ENCODE measurements around the gene ATP11B. TPM values are rescaled to one million over a fixed set of nuclear protein-coding genes. Genes with fewer than 3 reads are reported as not detected.

ATP11B gene
- polyA plus RNA-seq, 5 donors: 35.4 to 66.6 (median 62.4) TPM

DNA sequence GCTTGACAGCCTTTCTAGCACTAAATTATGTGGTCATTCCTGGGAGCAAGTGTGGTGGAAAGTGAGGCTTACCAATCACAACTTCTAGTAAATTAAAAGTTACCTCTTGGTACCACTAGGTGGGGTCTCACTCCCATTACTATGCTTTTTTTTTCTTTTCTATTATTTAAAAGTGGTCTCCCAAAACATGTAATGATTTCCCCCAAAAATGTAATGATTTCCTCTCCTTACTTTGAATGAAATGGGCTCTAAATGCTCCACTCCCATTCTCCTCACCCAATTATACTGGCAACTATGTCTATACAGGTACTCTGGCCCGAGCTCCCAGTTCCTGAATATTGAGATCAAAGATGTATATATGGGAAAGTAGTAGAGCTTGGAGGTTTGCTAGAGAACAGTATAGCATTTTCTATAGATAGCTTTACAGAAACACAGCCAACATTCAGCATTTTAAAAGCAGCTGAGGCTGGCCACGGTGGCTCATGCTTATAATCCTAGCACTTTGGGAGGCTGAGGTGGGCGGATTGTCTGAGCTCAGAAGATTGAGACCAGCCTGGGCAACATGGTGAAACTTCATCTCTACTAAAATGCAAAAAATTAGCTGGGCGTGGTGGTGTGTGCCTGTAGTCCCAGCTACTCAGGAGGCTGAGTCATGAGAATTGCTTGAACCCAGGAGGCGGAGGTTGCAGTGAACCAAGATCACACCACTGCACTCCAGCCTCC lies 116.2 kb downstream of the ATP11B start:
- no peak for DNase-seq

DNA sequence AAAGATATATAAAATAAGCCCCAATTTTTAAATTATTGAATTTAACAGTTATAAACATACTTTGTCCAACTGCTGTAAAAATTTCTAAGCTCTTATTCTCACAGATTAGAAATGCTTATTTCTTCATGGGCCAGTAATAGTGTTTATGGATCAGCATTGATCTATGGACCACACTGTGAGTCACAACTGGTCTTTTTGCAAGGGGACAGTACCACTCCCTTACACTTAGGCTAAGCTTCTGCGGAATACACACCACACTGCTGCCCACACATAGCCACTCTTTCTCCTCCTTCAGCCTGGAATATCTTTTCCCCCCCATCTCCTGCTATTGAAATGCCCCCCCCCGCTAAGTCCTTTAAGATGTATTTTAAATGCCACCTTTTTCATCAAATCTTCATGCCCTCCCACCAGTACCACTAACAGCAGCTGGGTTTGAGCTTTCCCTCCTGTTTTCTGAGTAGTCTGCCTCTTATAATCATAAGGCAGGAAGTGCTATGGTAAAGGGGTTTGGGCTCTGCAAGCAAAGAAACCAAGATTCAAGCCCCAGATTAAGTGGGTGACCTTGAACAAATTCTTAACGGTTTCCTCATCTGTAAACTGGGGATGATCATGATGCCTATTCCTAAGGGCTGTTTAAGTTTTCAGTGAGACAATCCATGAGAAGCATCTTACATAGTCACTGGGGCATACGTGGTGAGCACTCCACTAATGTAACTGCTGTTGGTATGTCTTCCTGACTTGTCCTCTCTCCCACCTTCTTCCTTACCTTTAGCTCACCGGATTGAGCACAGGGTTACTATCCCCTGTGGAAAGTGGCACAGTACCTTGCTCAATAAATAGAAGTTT lies 117.9 kb downstream of the ATP11B start:
- DNase-seq: no peak

GRCh38 chr3:182911782-182912111 lies 118.4 kb downstream of the ATP11B start:
- no peak for DNase-seq

GRCh38 chr3:182912474-182912873 lies 119.2 kb downstream of the ATP11B start:
- DNase-seq: no peak

DNA sequence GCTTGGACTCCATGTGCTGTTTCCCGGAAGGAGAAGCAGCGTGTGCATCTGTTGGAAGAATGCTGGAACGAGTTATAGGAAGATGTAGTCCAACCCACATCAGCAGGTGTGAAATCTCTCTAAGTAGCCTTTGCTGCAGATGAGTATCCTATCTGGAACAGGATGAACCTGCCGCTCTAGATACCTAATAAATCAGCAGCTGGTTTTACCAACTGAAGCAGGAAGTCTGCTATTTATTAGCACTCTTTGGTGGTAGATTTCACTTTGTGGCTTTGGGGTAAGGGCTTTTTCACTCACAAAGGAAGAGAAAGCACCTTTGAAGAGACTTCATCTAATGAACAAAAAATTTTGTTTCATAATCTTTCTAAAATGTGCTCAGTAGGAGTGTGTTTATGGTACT lies 120.6 kb downstream of the ATP11B start:
- DNase-seq: no peak

DNA sequence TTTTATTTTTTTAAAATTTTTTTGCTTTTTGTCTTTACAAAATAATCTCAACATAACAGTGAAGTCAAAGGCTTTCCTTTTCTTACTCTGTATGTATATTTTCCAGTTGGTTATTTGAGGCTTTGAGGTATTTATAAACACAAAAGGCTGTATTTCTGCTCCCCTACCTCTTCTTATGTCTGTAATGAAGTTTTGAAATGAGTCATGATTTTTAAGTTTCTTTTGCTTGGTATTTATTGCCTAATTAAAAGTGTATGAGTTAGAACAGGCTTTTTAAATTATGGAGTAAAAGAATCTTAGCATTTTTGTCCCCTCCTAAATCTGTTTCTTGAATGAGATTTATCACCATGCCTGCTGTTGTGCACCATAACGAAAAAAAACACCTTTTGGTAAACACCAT lies 121.0 kb downstream of the ATP11B start:
- no peak for DNase-seq

DNA sequence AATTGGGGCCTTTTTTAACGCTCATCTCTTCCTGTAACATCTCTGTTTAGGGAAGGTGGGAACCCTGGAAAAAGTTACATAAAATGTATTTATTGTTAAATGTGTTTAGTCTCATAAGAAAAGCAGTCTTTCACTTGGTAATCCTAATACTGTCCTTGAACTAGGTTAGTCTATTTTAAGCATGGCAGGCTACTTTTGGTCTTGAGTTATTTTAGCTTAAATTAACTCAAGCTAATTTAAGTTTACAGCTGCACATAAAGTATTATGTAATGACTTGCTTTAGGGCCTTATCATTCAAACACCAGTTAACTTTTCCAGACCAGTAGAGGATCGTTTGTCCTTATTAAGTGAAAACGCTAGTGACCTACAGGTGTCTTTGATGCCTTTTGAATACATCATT lies 123.8 kb downstream of the ATP11B start:
- no peak for DNase-seq

DNA sequence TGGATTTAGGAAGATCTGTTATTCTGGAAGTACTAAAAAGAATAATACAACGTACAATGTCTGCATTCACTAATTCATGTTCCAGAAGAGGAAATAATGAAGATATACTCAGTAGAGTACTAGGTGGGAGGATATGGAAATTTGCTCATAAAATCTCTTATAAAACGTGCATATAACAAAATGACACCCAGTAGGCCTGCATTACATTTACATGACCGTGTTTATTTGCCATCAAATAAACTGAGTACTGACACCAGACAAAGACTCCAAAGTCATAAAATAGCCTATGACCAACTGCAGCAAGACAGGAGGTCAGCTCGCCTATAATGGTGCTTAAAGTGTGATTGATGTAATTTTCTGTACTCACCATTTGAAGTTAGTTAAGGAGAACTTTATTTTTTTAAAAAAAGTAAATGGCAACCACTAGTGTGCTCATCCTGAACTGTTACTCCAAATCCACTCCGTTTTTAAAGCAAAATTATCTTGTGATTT lies 126.6 kb downstream of the ATP11B start:
- DNase-seq: no peak

GRCh38 chr3:182920515-182921084 lies 127.3 kb downstream of the ATP11B start:
- no peak for DNase-seq

- no peak for DNase-seq
Measured at GRCh38 chr3:182921665-182922355, 128.5 kb downstream of the ATP11B start.

- DNase-seq: no peak
Measured at GRCh38 chr3:182925330-182925943, 132.1 kb downstream of the ATP11B start.

DNA sequence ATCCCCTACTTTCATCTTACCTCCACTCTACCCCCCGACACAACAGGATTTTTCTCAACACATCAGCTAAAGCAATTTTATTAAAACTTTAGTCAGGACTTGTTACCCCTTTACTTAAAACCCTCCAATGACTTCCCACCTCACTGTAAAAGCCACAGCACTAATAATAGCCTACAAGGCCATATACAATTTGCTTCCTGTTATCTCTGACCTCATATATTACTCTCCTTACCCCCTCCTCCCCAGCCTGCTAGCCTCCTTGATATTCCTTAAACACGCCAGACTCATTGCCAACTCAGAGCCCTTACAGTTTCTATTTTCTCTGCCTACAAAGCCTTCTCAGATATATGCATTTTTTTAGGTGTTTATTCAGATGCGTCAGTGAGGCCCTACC lies 132.6 kb downstream of the ATP11B start:
- DNase-seq: no peak

GRCh38 chr3:182935803-182936202 lies 142.5 kb downstream of the ATP11B start:
- no peak for DNase-seq

DNA sequence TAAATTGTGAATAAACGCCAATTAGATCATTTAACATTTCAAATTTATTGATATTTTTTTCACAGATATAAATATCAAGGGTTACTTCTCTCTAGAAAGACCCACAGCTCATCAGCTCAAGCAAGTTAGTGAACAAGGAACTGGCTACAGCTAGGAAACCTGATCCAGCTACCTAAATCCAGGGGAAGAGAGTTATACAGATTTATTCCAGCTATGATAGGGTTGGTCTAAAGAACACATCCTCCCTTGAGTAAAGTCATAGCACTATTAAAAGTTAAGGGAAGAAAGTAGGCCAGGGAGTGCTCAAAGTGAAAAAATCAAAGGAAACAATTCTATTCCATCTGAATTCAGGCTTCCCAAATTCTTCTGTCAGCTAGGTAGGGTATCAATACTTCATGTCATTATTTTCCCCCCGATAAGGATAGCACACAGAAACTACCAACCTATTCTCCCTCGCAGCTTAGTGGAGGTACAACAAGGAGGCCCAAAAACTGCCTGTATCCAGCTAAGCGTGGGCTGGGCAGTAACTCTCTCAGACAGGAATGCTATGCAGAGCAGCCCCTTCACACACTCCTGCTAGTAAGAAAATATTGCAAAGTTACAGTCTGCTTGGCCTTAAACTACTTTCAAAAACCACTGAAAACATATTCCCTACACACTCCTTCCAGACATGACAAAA lies 143.1 kb downstream of the ATP11B start:
- DNase-seq: no peak

GRCh38 chr3:182936918-182937285 lies 143.6 kb downstream of the ATP11B start:
- DNase-seq: no peak

DNA sequence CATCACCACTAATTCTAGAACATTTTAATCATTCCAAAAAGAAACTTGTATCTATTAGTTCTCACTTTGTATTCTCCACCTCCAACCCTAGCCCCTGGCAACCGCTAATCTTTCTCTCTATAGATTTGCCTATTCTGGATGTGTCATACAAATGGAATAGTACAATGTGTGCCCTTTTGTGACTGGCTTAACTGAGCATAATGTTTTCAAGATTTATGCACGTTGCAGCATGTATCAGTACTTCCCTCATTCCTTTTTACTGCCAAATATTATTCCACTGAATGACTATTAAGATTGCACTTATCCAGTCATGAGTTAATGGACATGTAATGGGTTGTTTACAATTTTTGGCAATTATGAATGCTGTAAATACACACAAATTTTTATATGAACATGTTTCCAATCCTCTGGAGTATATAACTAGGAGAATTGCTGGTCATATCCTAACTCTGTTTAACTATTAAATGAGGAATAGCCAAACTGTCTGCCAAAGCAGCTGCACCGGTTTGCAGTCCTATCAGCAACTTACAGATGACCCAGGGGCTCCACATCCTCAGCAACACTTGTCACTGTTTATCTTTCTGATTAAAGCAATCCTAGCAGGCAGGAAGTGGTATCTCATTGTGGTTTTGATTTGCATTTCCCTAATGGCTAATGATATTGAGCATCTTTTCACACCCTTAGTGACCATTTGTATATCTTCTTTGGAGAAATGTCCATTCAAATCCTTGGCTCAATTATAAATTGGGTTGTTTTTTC lies 144.2 kb downstream of the ATP11B start:
- no peak for DNase-seq

DNA sequence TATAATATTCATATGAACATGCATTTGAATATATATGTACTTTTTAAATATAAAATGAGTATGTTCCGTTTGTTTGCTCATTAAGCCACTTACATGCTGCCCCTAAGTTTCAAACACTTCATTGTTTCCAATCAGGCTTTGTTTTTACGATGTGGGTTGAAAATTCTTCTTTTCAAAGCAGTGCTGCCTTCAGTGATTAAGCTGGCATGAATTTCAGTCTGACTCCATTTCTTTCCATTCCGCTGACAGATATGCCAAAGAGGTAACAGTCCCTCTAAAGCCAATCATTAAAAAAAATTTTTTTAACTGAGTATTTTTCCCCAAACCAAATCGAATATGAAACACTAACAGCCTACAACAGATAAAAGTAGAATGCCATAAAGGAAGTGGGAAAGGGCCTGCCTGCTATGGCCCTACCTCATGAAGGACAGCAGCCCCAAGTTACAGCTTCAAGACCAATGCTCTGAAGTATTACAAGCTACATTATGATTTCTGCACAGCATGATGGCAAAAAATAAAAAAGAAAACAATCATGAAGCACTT lies 147.0 kb downstream of the ATP11B start:
- DNase-seq: no peak

GRCh38 chr3:182941719-182942118 lies 148.4 kb downstream of the ATP11B start:
- no peak for DNase-seq

- no peak for DNase-seq
Measured at GRCh38 chr3:182947888-182948287, 154.6 kb downstream of the ATP11B start.

DNA sequence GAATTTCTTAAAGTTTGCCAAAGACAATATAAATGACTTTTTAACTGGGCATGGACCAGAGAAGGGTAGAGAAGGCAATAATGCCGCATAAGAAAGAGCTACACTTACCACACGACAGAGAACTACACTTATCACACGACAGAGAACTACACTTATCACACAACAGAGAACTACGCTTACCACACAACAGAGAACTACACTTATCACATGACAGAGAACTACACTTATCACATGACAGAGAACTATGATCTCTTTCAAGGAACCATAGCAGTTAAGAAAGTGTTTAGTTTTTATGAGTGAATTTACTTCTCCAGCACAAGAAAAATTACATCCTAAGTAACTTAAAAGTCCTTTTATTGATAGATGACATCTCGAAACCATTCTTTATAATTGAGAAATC lies 155.0 kb downstream of the ATP11B start:
- DNase-seq: no peak

Data from right lung (tissue), 5 donors.